HG02938 (cell line): ENCODE data around the gene TTYH3.

Experiments
- ATAC-seq: cut with Tn5 transposase; IDR thresholded peaks from one replicate; pipeline ENCODE4 v1.9.1; 2021; ENCODE audit warnings: mild to moderate bottlenecking, moderate library complexity; ENCODE audit not compliant: unreplicated experiment

The TTYH3 gene

GRCh38 chr7:2614631-2615330 is 17.0 kb upstream of the TTYH3 start:
- no peak for ATAC-seq

GRCh38 chr7:2616387-2617324 is 15.1 kb upstream of the TTYH3 start:
- ATAC-seq = no peak

- no peak for ATAC-seq
These were observed 14.4 kb upstream of the TTYH3 start for GRCh38 chr7:2617325-2617905.

- no peak for ATAC-seq
These were observed 12.7 kb upstream of the TTYH3 start for GRCh38 chr7:2619116-2619515.

GRCh38 chr7:2621061-2621828 is 10.5 kb upstream of the TTYH3 start:
- no peak for ATAC-seq

GRCh38 chr7:2621948-2622640 is 9.7 kb upstream of the TTYH3 start:
- no peak for ATAC-seq

- no peak for ATAC-seq
These were observed 8.7 kb upstream of the TTYH3 start for GRCh38 chr7:2622869-2623697.

GRCh38 chr7:2623698-2624014 is 8.1 kb upstream of the TTYH3 start:
- no peak for ATAC-seq

- no peak for ATAC-seq
These were observed 7.4 kb upstream of the TTYH3 start for GRCh38 chr7:2624293-2624886.

- no peak for ATAC-seq
These were observed 5.2 kb upstream of the TTYH3 start for GRCh38 chr7:2626498-2627117.

- no peak for ATAC-seq
These were observed 4.3 kb upstream of the TTYH3 start for GRCh38 chr7:2627258-2628129.

GRCh38 chr7:2628130-2628482 is 3.7 kb upstream of the TTYH3 start:
- ATAC-seq = no peak

- ATAC-seq = no peak
These were observed 2.9 kb upstream of the TTYH3 start for GRCh38 chr7:2628891-2629290.

- ATAC-seq = no peak
These were observed 1.8 kb upstream of the TTYH3 start for GRCh38 chr7:2629746-2630681.

GRCh38 chr7:2632733-2633537 is 1.1 kb downstream of the TTYH3 start:
- no peak for ATAC-seq
